CD14-positive monocyte (primary cell): Measurements from ENCODE around the gene SCUBE2. TPM values are rescaled to one million over a fixed set of nuclear protein-coding genes. Genes with fewer than 3 reads are reported as not detected.
A peak's percentile ranks its signal among the peaks of the same experiment; 100 is the strongest.

Source experiments
- DNase-seq, 3 donors: peaks; one replicate each; pipeline ENCODE4 v3.0.0-alpha.2; 2011 to 2022
- H2AFZ ChIP-seq: 2 replicates; pipeline ENCODE4 v1.6.0; 2012; ENCODE audit warnings: mild to moderate bottlenecking, low read depth, low read length, inconsistent platforms; ENCODE audit not compliant: insufficient read depth, poor library complexity, severe bottlenecking
- H3K27ac ChIP-seq, 2 donors: 1 replicate in 1 of 2; 2 replicates in 1 of 2; pipeline ENCODE4 v1.5.1; 2012 to 2013; ENCODE audit warnings: low read length in 2 of 2, control low read depth in 1 of 2, inconsistent platforms in 1 of 2, low read depth in 1 of 2, mild to moderate bottlenecking in 1 of 2
- H3K27me3 ChIP-seq, 2 donors: one replicate each; pipeline versions ENCODE4 v1.6.0 to v1.6.1; 2011 to 2013; ENCODE audit warnings: low read length in 2 of 2; ENCODE audit not compliant: control insufficient read depth in 2 of 2, insufficient read depth in 2 of 2
- H3K36me3 ChIP-seq, 2 donors: replicated peaks in 1 of 2; 1 replicate in 1 of 2; 2 replicates in 1 of 2; pipeline versions ENCODE4 v1.5.1 to v1.6.1; 2012 to 2013; ENCODE audit warnings: low read length in 2 of 2, control low read depth in 1 of 2, inconsistent platforms in 1 of 2, mild to moderate bottlenecking in 1 of 2; ENCODE audit not compliant: insufficient read depth in 2 of 2, control insufficient read depth in 1 of 2
- H3K4me1 ChIP-seq, 2 donors: 1 replicate in 1 of 2; 2 replicates in 1 of 2; pipeline versions ENCODE4 v1.5.1 to v1.6.1; 2012 to 2013; ENCODE audit warnings: low read length in 2 of 2, control low read depth in 1 of 2, inconsistent platforms in 1 of 2, mild to moderate bottlenecking in 1 of 2, moderate library complexity in 1 of 2; ENCODE audit not compliant: insufficient read depth in 2 of 2, control insufficient read depth in 1 of 2
- H3K4me2 ChIP-seq: replicated peaks from 2 replicates; pipeline ENCODE3; 2012; ENCODE audit warnings: low read length, moderate library complexity, mild to moderate bottlenecking; ENCODE audit not compliant: poor library complexity, severe bottlenecking; ENCODE audit errors: extremely low read depth
- H3K4me3 ChIP-seq, 3 experiments: fragments of 200-600 bp in 1 of 3; sonication (generic) in 1 of 3; replicated peaks in 1 of 3; 1 replicate in 2 of 3; 2 replicates in 1 of 3; pipeline ENCODE4 v1.5.1; 2011 to 2013; ENCODE audit warnings: low read length in 3 of 3, mild to moderate bottlenecking in 3 of 3, control low read depth in 2 of 3, low read depth in 2 of 3, inconsistent platforms in 1 of 3, moderate library complexity in 1 of 3
- H3K79me2 ChIP-seq: 2 replicates; pipeline ENCODE4 v1.6.0; 2012; ENCODE audit warnings: mild to moderate bottlenecking, control low read depth, inconsistent platforms, low read length, moderate library complexity; ENCODE audit not compliant: insufficient read depth
- H3K9ac ChIP-seq: 2 replicates; pipeline ENCODE4 v1.6.0; 2017; ENCODE audit warnings: low read length, mild to moderate bottlenecking; ENCODE audit not compliant: insufficient read depth, poor library complexity, severe bottlenecking
- H3K9me3 ChIP-seq, 2 donors: replicated peaks in 1 of 2; 1 replicate in 1 of 2; 2 replicates in 1 of 2; pipeline versions ENCODE4 v1.5.1 to v1.6.1; 2012 to 2013; ENCODE audit warnings: low read length in 2 of 2, control low read depth in 1 of 2; ENCODE audit not compliant: control insufficient read depth in 1 of 2, insufficient read depth in 1 of 2
- H4K20me1 ChIP-seq: 2 replicates; pipeline ENCODE4 v1.6.0; 2012; ENCODE audit warnings: mild to moderate bottlenecking, low read length, control low read depth, moderate library complexity; ENCODE audit not compliant: insufficient read depth
- H3K27ac Mint-ChIP-seq, 7 donors: one replicate each; pipeline ENCODE4 v1.8.0; 2020; ENCODE audit warnings: mild to moderate bottlenecking in 7 of 7, mixed read lengths in 7 of 7, moderate library complexity in 6 of 7, inconsistent platforms in 2 of 7
- H3K27me3 Mint-ChIP-seq, 3 donors: one replicate each; pipeline ENCODE4 v1.8.0; 2021 to 2022; ENCODE audit warnings: low read depth in 3 of 3, mild to moderate bottlenecking in 3 of 3, mixed read lengths in 3 of 3, moderate library complexity in 3 of 3, inconsistent platforms in 1 of 3
- H3K36me3 Mint-ChIP-seq, 2 donors: one replicate each; pipeline ENCODE4 v1.8.0; 2020; ENCODE audit warnings: mixed read lengths in 2 of 2, inconsistent platforms in 1 of 2, mild to moderate bottlenecking in 1 of 2
- H3K4me1 Mint-ChIP-seq: one replicate; pipeline ENCODE4 v1.8.0; 2020; ENCODE audit warnings: mild to moderate bottlenecking, mixed read lengths
- H3K4me3 Mint-ChIP-seq, 2 donors: one replicate each; pipeline ENCODE4 v1.8.0; 2020; ENCODE audit warnings: mild to moderate bottlenecking in 2 of 2, mixed read lengths in 2 of 2, moderate library complexity in 1 of 2
- H3K9me3 Mint-ChIP-seq, 7 donors: one replicate each; pipeline ENCODE4 v1.8.0; 2020 to 2022; ENCODE audit warnings: mixed read lengths in 7 of 7, mild to moderate bottlenecking in 6 of 7, moderate library complexity in 6 of 7, inconsistent platforms in 2 of 7
- WGBS: methylation state at CpG from one replicate; pipeline ENCODE4 v1.1.5; 2013; ENCODE audit warnings: missing lambda C conversion rate; ENCODE audit not compliant: insufficient coverage; 5-methylcytosine and 5-hydroxymethylcytosine counted together
- intact Hi-C, 2 donors: fragments of 100-400 bp; cut with micrococcal nuclease; formaldehyde crosslinking; loops; one replicate each; pipeline versions ENCODE4 v1.15.0 to v1.15.1; 2023
- polyA plus RNA-seq, 3 donors: library from polyadenylated mRNA; depleted of rRNA in 1 of 3; unstranded in 2 of 3; stranded (reverse) in 1 of 3; fragments of 300-500 nt in 2 of 3; fragments of >200 nt in 1 of 3; fragmentation: Illumina TruSeq in 2 of 3; gene quantifications; 1 replicate in 2 of 3; 2 replicates in 1 of 3; pipeline ENCODE4 v1.2.3, GENCODE V29; 2012 to 2021
- TF ChIP-seq, protein P1 (sequence below): fragments of 200-600 bp; IDR thresholded peaks from one replicate; pipeline ENCODE4 v1.8.0; 2022; ENCODE audit warnings: antibody characterized with exemption, mild to moderate bottlenecking

SCUBE2 gene
- polyA plus RNA-seq, 3 donors: 0.21 to 0.36 TPM; not detected in 1

DNA sequence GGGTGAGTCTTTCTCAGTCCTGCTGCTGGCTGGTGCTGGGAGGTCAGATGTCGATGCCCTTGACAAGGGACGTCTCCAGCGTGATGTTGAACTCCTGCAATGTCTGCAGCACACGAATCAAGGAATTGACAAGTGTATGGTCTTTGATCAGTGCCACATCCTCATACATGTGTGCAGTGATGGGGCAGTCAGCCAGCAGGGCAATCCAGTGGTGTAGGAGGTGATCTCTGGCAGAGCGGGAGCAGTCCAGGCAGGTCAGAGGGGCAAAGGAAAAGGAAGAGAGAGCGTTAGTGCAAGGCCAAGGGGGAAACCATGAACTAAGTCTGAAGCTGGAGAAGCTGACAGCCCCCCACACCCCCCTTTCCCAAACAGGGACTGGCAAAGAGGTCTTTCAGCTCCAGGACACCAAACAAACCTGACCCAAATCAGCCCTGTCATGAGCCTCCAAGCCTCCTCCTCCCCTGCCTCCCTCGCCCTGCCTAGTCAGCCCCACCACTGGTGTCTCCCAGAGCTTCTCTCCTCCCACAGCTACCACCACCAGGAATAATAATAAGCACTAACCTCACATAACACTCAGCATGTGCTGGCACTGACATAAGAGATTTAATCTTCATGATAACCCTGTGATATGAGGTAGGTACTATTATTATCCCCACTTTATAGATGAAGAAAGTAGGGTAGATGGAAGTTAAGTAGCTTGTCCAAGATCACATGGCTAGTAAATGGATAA, 48.4 kb upstream of the SCUBE2 start:
- H3K9me3 ChIP-seq: no peaks in the 10 kb centered on the region

More for the DNA sequence above, 48.4 kb upstream of the SCUBE2 start:
- 94% methylated on average over 6 of the region's 7 CpGs for WGBS
- no peaks in the 10 kb centered on the region for H3K9me3 Mint-ChIP-seq
- no peak overlapping the region for H2AFZ ChIP-seq
- peak overlapping the region in 1 of 2 donors; percentile 20 for H3K27ac ChIP-seq
- no peaks in the 10 kb centered on the region for H3K27me3 Mint-ChIP-seq
- peaks cover 6% of the 10 kb centered on the region for H3K4me1 Mint-ChIP-seq
- H3K4me1 ChIP-seq: no peaks in the 10 kb centered on the region
- H3K27me3 ChIP-seq: no peaks in the 10 kb centered on the region
- peak overlapping the region in 6 of 7 donors; percentile 13 to 82 (median 56) for H3K27ac Mint-ChIP-seq
- intact Hi-C loops: loop anchor here in 1 of 2 donors (5.0 kb wide), 1 partner anchor 122 kb away; no protein-coding TSS in a partner anchor
- DNase-seq: no peak
- H3K4me2 ChIP-seq: no peak overlapping the region
- peaks cover 27% of the 10 kb centered on the region for H4K20me1 ChIP-seq
- TF ChIP-seq, protein P1, sequence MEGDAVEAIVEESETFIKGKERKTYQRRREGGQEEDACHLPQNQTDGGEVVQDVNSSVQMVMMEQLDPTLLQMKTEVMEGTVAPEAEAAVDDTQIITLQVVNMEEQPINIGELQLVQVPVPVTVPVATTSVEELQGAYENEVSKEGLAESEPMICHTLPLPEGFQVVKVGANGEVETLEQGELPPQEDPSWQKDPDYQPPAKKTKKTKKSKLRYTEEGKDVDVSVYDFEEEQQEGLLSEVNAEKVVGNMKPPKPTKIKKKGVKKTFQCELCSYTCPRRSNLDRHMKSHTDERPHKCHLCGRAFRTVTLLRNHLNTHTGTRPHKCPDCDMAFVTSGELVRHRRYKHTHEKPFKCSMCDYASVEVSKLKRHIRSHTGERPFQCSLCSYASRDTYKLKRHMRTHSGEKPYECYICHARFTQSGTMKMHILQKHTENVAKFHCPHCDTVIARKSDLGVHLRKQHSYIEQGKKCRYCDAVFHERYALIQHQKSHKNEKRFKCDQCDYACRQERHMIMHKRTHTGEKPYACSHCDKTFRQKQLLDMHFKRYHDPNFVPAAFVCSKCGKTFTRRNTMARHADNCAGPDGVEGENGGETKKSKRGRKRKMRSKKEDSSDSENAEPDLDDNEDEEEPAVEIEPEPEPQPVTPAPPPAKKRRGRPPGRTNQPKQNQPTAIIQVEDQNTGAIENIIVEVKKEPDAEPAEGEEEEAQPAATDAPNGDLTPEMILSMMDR: no peak
- no peaks in the 10 kb centered on the region for H3K79me2 ChIP-seq
- H3K4me3 Mint-ChIP-seq: no peak overlapping the region
- H3K36me3 Mint-ChIP-seq: peaks cover 84 to 91% of the 10 kb centered on the region in 2 donors
- H3K4me3 ChIP-seq: no peak overlapping the region
- H3K9ac ChIP-seq: no peak overlapping the region
- H3K36me3 ChIP-seq: peaks cover 79 to 92% of the 10 kb centered on the region in 2 donors
